Neural crest cell (in vitro differentiated cells): ENCODE data around the gene CFAP77. TPM values are rescaled to one million over a fixed set of nuclear protein-coding genes. Genes with fewer than 3 reads are reported as not detected.

Source experiments
- DNase-seq: peaks from one replicate; pipeline ENCODE4 v3.0.0; 2021; ENCODE audit warnings: low read depth, mixed read lengths, low spot score
- H3K27ac Mint-ChIP-seq: one replicate; pipeline ENCODE4 v1.8.0; 2021; ENCODE audit warnings: mild to moderate bottlenecking, mixed read lengths; ENCODE audit not compliant: unreplicated experiment
- H3K27me3 Mint-ChIP-seq: 2 replicates; pipeline ENCODE4 v1.8.0; 2021; ENCODE audit warnings: low read depth, mild to moderate bottlenecking, mixed read lengths
- H3K36me3 Mint-ChIP-seq: 2 replicates; pipeline ENCODE4 v1.8.0; 2021; ENCODE audit warnings: low read depth, mild to moderate bottlenecking, mixed read lengths
- H3K4me1 Mint-ChIP-seq: 2 replicates; pipeline ENCODE4 v1.8.0; 2021; ENCODE audit warnings: mixed read lengths
- H3K4me3 Mint-ChIP-seq: one replicate; pipeline ENCODE4 v1.8.0; 2021; ENCODE audit warnings: mild to moderate bottlenecking, mixed read lengths
- H3K9me3 Mint-ChIP-seq: 2 replicates; pipeline ENCODE4 v1.8.0; 2021; ENCODE audit warnings: mixed read lengths
- total RNA-seq: library from RNA; stranded (reverse); gene quantifications from 2 replicates; pipeline ENCODE4 v1.2.1, GENCODE V29; 2021
- TF ChIP-seq, protein P1 (sequence below): fragments of 200-600 bp; sonication (generic); conservative IDR thresholded peaks from 2 replicates; pipeline ENCODE4 v1.5.0; 2021; ENCODE audit warnings: antibody characterized with exemption, mild to moderate bottlenecking

CFAP77 gene
- total RNA-seq, 1 donor from 2014 or later, result 0.23 TPM

DNA sequence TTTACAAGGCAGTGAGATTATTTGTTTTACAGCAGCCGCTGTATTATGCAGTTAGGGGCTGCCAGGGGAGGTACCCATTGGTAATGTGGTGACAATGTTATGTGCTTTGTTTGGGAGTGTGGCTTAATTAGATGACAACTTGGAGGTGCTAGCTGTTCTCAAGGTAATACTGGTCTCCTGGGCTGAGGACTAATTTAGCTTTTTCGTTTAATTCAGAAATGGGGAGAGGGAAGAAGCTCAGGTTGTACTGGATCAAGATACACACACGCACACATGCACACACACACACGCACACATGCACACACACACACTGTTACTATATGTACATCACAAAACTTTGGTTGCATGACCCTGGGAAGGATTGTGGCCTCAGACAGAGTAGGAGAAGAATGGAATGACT is 37.9 kb downstream of the CFAP77 start:
- peaks cover 14% of the 10 kb centered on the region for H3K27me3 Mint-ChIP-seq
- DNase-seq, result no peak
- H3K9me3 Mint-ChIP-seq, result no peaks in the 10 kb centered on the region
- no peak overlapping the region for H3K27ac Mint-ChIP-seq
- no peaks in the 10 kb centered on the region for H3K36me3 Mint-ChIP-seq
- peaks cover 3% of the 10 kb centered on the region for H3K4me1 Mint-ChIP-seq
- TF ChIP-seq, protein P1, sequence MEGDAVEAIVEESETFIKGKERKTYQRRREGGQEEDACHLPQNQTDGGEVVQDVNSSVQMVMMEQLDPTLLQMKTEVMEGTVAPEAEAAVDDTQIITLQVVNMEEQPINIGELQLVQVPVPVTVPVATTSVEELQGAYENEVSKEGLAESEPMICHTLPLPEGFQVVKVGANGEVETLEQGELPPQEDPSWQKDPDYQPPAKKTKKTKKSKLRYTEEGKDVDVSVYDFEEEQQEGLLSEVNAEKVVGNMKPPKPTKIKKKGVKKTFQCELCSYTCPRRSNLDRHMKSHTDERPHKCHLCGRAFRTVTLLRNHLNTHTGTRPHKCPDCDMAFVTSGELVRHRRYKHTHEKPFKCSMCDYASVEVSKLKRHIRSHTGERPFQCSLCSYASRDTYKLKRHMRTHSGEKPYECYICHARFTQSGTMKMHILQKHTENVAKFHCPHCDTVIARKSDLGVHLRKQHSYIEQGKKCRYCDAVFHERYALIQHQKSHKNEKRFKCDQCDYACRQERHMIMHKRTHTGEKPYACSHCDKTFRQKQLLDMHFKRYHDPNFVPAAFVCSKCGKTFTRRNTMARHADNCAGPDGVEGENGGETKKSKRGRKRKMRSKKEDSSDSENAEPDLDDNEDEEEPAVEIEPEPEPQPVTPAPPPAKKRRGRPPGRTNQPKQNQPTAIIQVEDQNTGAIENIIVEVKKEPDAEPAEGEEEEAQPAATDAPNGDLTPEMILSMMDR, result no peak
- no peak overlapping the region for H3K4me3 Mint-ChIP-seq

DNA sequence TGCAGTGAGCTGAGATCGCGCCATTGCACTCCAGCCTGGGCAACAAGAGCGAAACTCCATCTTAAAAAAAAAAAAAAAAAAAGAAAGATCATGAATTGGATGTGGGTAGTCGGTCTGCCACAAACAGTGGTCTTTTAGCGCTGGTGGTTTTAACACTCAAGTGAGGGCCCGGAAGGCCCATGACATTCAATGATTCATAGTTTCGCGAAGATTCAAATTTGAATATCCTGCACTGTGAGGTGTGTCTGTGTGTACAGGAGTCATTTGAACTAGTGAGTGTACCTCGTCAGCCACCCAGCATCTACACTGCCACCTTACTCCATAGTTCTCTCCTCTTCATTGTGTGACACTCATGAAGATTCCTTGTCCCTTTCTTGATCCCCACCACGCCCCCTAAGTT is 41.3 kb downstream of the CFAP77 start:
- Mint-ChIP-seq H3K27me3 (peaks cover 14% of the 10 kb centered on the region), H3K4me1 (peaks cover 3% of the 10 kb centered on the region), H3K9me3 (no peaks in the 10 kb centered on the region), H3K36me3 (no peaks in the 10 kb centered on the region), H3K4me3 (no peak overlapping the region), H3K27ac (peak overlapping the region; percentile 50)
- DNase-seq, result no peak
- TF ChIP-seq, protein P1, result no peak

DNA sequence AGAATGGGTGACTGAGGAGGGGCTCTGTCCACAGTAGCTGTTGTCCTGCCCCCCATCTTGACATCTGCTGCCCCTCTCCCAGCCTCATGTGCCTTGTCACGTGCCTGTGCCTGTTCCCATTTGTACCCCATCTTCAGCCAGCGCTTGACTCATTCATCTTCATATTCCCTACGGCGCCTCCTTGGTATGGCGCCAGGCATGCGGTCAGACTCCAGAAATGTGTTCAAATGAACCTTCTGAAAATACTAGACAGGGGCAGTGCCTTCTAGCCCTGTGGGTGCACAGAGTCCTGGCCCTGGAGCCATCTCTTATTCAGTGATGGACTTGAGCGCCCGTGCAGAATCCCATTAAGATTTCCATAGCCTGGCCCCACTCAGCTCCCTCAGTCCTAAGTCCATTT is 46.2 kb downstream of the CFAP77 start:
- no peaks in the 10 kb centered on the region for H3K9me3 Mint-ChIP-seq
- peaks cover 2% of the 10 kb centered on the region for H3K27me3 Mint-ChIP-seq
- H3K4me3 Mint-ChIP-seq, result no peak overlapping the region
- TF ChIP-seq, protein P1, result no peak
- H3K4me1 Mint-ChIP-seq, result peaks cover 10% of the 10 kb centered on the region
- DNase-seq, result no peak
- no peaks in the 10 kb centered on the region for H3K36me3 Mint-ChIP-seq
- no peak overlapping the region for H3K27ac Mint-ChIP-seq

DNA sequence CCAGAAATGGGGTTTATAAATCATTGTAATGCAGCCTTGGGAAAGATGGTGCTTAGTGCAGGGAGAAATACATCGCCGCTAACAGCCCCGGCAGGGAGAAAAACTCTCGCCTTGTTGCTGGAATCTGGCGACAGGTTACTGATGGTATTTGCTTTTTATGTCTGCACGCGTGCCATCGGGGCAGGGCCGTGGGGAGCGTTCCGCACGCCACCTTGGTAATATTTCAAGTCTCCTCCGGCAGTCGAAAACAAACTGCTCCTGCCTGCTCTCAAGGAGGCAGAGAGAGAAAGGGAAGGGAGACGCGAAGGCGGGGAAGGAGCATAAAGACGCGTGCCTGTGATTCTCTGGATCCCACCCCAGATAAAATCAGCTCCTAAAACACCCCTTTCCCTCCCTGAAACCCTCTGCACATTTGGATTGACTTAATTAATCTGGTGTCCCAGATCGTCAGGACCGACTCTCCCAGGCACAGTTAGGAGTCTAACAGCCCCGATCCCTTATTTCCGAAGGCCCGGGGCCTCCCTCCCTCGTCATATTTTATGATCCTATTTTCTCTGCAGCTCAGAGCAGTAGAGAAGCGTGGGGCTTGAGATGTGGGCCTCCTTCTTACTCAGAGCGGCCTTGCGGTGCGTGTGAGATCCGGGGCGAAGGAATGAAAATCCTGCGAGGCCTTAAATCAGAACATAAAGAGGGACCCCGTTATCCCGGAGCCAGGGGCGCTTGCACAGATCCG is 47.7 kb downstream of the CFAP77 start:
- TF ChIP-seq, protein P1, result no peak
- Mint-ChIP-seq H3K27ac (no peak overlapping the region), H3K9me3 (no peaks in the 10 kb centered on the region), H3K36me3 (no peaks in the 10 kb centered on the region), H3K4me1 (peaks cover 21% of the 10 kb centered on the region), H3K27me3 (no peaks in the 10 kb centered on the region), H3K4me3 (no peak overlapping the region)
- no peak for DNase-seq

DNA sequence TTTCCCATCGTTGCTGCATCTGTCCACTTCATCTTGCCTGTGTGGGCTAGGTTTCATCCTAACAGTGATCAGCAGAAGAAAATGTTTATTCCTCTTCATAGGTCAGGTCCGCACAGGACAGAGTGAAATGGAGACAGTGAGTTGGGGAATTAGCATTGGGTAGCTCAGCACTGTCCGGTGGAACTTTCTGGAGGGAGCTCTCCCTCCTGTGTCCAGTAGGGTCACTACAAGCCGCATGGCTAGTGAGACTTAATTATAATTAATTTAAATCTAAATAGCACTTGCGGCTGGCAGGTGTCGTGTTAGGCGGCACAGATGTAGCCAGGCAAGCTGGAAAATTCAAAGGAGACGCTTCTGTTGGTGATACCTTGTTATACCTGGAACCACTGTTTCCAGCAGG is 48.4 kb downstream of the CFAP77 start:
- Mint-ChIP-seq H3K27me3 (no peaks in the 10 kb centered on the region), H3K9me3 (no peaks in the 10 kb centered on the region), H3K36me3 (no peaks in the 10 kb centered on the region), H3K4me3 (no peak overlapping the region), H3K4me1 (peaks cover 21% of the 10 kb centered on the region), H3K27ac (no peak overlapping the region)
- TF ChIP-seq, protein P1, result no peak
- DNase-seq, result no peak
